GM21423 (cell line): ENCODE data around the gene ABCB9.
A peak's percentile ranks its signal among the peaks of the same experiment; 100 is the strongest.
"Not testable (repeated sequence)": the region's sequence is repeated elsewhere in the genome, so short reads cannot be mapped to it uniquely, and the experiment has no call there.

ENCODE experiments used
- ATAC-seq: cut with Tn5 transposase; IDR thresholded peaks from one replicate; pipeline ENCODE4 v1.9.1; 2021; ENCODE audit warnings: mild to moderate bottlenecking, moderate library complexity; ENCODE audit not compliant: unreplicated experiment

Gene ABCB9

GRCh38 chr12:122965851-122966742 is at the start of gene ABCB9:
Gene ABCB9, minus strand, starts transcription at chr12:122966463. Its CDS starts 6,228 bp downstream, at chr12:122960235.
- peak; percentile 61 for ATAC-seq

- not testable (repeated sequence) for ATAC-seq
Measured at GRCh38 chr12:123014473-123014872, 48.2 kb upstream of the ABCB9 start.

GRCh38 chr12:123013185-123014095 is 47.2 kb upstream of the ABCB9 start:
- ATAC-seq, result no peak

- ATAC-seq, result no peak
Measured at GRCh38 chr12:123011701-123012100, 45.4 kb upstream of the ABCB9 start.

GRCh38 chr12:123010681-123011080 is 44.4 kb upstream of the ABCB9 start:
- no peak for ATAC-seq

- ATAC-seq, result no peak
Measured at GRCh38 chr12:123010110-123010509, 43.8 kb upstream of the ABCB9 start.

- ATAC-seq, result no peak
Measured at GRCh38 chr12:123006977-123007376, 40.7 kb upstream of the ABCB9 start.

- ATAC-seq, result no peak
Measured at GRCh38 chr12:123005081-123005626, 38.9 kb upstream of the ABCB9 start.

- ATAC-seq, result no peak
Measured at GRCh38 chr12:123004287-123004686, 38.0 kb upstream of the ABCB9 start.

- no peak for ATAC-seq
Measured at GRCh38 chr12:123003257-123003656, 37.0 kb upstream of the ABCB9 start.

GRCh38 chr12:123001464-123001863 is 35.2 kb upstream of the ABCB9 start:
- no peak for ATAC-seq

- ATAC-seq, result no peak
Measured at GRCh38 chr12:123000578-123000977, 34.3 kb upstream of the ABCB9 start.

GRCh38 chr12:122999986-123000420 is 33.7 kb upstream of the ABCB9 start:
- ATAC-seq, result no peak

GRCh38 chr12:122999196-122999946 is 33.1 kb upstream of the ABCB9 start:
- ATAC-seq, result no peak

- no peak for ATAC-seq
Measured at GRCh38 chr12:122998316-122998715, 32.1 kb upstream of the ABCB9 start.

GRCh38 chr12:122997343-122998250 is 31.3 kb upstream of the ABCB9 start:
- no peak for ATAC-seq

GRCh38 chr12:122996621-122997342 is 30.5 kb upstream of the ABCB9 start:
- no peak for ATAC-seq

GRCh38 chr12:122996188-122996601 is 29.9 kb upstream of the ABCB9 start:
- ATAC-seq, result no peak
